ENCODE data around the gene CACNA2D3.

CACNA2D3 gene

GRCh38 chr3:54844211-54844610, 721.9 kb downstream of the CACNA2D3 start:
- no peak for TF ChIP-seq ZFX (IDR thresholded peaks at IDR 0.05; ENCODE audit: borderline replicate concordance)
- TF ChIP-seq CTCF (IDR thresholded peaks at IDR 0.05) = no peak
- no peak overlapping the region for H3K27ac ChIP-seq

- TF ChIP-seq CTCF (IDR thresholded peaks at IDR 0.05) (no peak), ZFX (IDR thresholded peaks at IDR 0.05; ENCODE audit: borderline replicate concordance) (no peak)
These were observed 722.7 kb downstream of the CACNA2D3 start for GRCh38 chr3:54845011-54845410.

GRCh38 chr3:54845551-54845950, 723.2 kb downstream of the CACNA2D3 start:
- no peak for TF ChIP-seq ZFX (IDR thresholded peaks at IDR 0.05; ENCODE audit: borderline replicate concordance)
- TF ChIP-seq CTCF (IDR thresholded peaks at IDR 0.05) = no peak
- no peak overlapping the region for H3K27ac ChIP-seq

More at GRCh38 chr3:54845011-54845410, 722.7 kb downstream of the CACNA2D3 start:
- no peak overlapping the region for H3K27ac ChIP-seq

- TF ChIP-seq CTCF (IDR thresholded peaks at IDR 0.05) = no peak
- no peak for TF ChIP-seq ZFX (IDR thresholded peaks at IDR 0.05; ENCODE audit: borderline replicate concordance)
- H3K27ac ChIP-seq = no peak overlapping the region
These were observed 723.8 kb downstream of the CACNA2D3 start for GRCh38 chr3:54846119-54846518.

- no peak overlapping the region for H3K27ac ChIP-seq
- TF ChIP-seq ZFX (IDR thresholded peaks at IDR 0.05; ENCODE audit: borderline replicate concordance) (no peak), CTCF (IDR thresholded peaks at IDR 0.05) (no peak)
These were observed 725.0 kb downstream of the CACNA2D3 start for GRCh38 chr3:54847361-54847760.

- H3K27ac ChIP-seq = no peak overlapping the region
- TF ChIP-seq CTCF (IDR thresholded peaks at IDR 0.05) = no peak
- no peak for TF ChIP-seq ZFX (IDR thresholded peaks at IDR 0.05; ENCODE audit: borderline replicate concordance)
These were observed 727.0 kb downstream of the CACNA2D3 start for GRCh38 chr3:54849360-54849759.

- TF ChIP-seq ZFX (IDR thresholded peaks at IDR 0.05; ENCODE audit: borderline replicate concordance) (no peak), CTCF (IDR thresholded peaks at IDR 0.05) (no peak)
- no peak overlapping the region for H3K27ac ChIP-seq
These were observed 728.2 kb downstream of the CACNA2D3 start for GRCh38 chr3:54850484-54851018.
